ENCODE measurements around the gene SLC41A3. TPM values are rescaled to one million over a fixed set of nuclear protein-coding genes. Genes with fewer than 3 reads are reported as not detected.

SLC41A3 gene
- total and polyA plus RNA-seq, 2 experiments from 2014 or later, result 19.8 to 56.0 TPM

- Histone ChIP-seq H3K36me3 (ENCODE audit: low read depth) (no peaks in the 10 kb centered on the region), H3K79me2 (ENCODE audit: insufficient read depth) (no peaks in the 10 kb centered on the region), H3K27ac (no peak overlapping the region), H3K4me2 (ENCODE audit: unreplicated experiment) (no peak overlapping the region), H3K4me3 (no peak overlapping the region), H3K9ac (no peak overlapping the region), H3F3A (ENCODE audit: insufficient read depth) (no peaks in the 10 kb centered on the region), H3K27me3 (replicated peaks; ENCODE audit: insufficient read depth) (peaks cover 16% of the 10 kb centered on the region), H3K4me1 (ENCODE audit: insufficient read depth) (no peaks in the 10 kb centered on the region), H3K9me3 (ENCODE audit: low read depth) (no peaks in the 10 kb centered on the region), H2AFZ (no peak overlapping the region), H4K20me1 (ENCODE audit: insufficient read depth) (no peaks in the 10 kb centered on the region), H3K9me2 (ENCODE audit: insufficient read depth) (no peaks in the 10 kb centered on the region)
- WGBS, 2 experiments (ENCODE audit: low coverage in 1 of 2, low lambda C conversion rate in 2 of 2, missing lambda C conversion rate in 2 of 2), result 36 to 37% methylated on average over 10 of the region's 10 CpGs
- TF ChIP-seq EZH2 (IDR thresholded peaks at IDR 0.05; ENCODE audit: insufficient read depth, poor library complexity, severe bottlenecking), result no peak
- no peak for TF ChIP-seq EZH2phosphoT487 (IDR thresholded peaks at IDR 0.05; ENCODE audit: insufficient read depth, low read depth)
- DNase-seq, result no peak
- in situ Hi-C loops (cut with MboI), result no loop called here
Observed at GRCh38 chr3:126126811-126127431, 43.0 kb upstream of the SLC41A3 start.

- whole genome bisulfite sequencing, 2 experiments (ENCODE audit: low coverage in 1 of 2, low lambda C conversion rate in 2 of 2, missing lambda C conversion rate in 2 of 2), result 51 to 62% methylated on average over 12 of the region's 12 CpGs
- in situ Hi-C loops (cut with MboI), result no loop called here
Observed at GRCh38 chr3:126126286-126126685, 42.4 kb upstream of the SLC41A3 start.

GRCh38 chr3:126125781-126126251 lies 41.9 kb upstream of the SLC41A3 start:
- Histone ChIP-seq H3K27me3 (replicated peaks; ENCODE audit: insufficient read depth) (peaks cover 27% of the 10 kb centered on the region), H3K79me2 (ENCODE audit: insufficient read depth) (no peaks in the 10 kb centered on the region), H3K4me3 (no peak overlapping the region), H3F3A (ENCODE audit: insufficient read depth) (no peaks in the 10 kb centered on the region), H2AFZ (no peak overlapping the region), H3K4me1 (ENCODE audit: insufficient read depth) (no peaks in the 10 kb centered on the region), H3K4me2 (ENCODE audit: unreplicated experiment) (no peak overlapping the region), H3K9me2 (ENCODE audit: insufficient read depth) (no peaks in the 10 kb centered on the region), H3K36me3 (ENCODE audit: low read depth) (no peaks in the 10 kb centered on the region), H3K27ac (no peak overlapping the region), H3K9ac (no peak overlapping the region), H3K9me3 (ENCODE audit: low read depth) (no peaks in the 10 kb centered on the region), H4K20me1 (ENCODE audit: insufficient read depth) (no peaks in the 10 kb centered on the region)
- WGBS, 2 experiments (ENCODE audit: low coverage in 1 of 2, low lambda C conversion rate in 2 of 2, missing lambda C conversion rate in 2 of 2), result 28 to 31% methylated on average over 2 of the region's 2 CpGs
- no peak for DNase-seq
- in situ Hi-C loops (cut with MboI), result no loop called here
- TF ChIP-seq EZH2 (IDR thresholded peaks at IDR 0.05; ENCODE audit: insufficient read depth, poor library complexity, severe bottlenecking), result no peak
- no peak for TF ChIP-seq EZH2phosphoT487 (IDR thresholded peaks at IDR 0.05; ENCODE audit: insufficient read depth, low read depth)

More at GRCh38 chr3:126126286-126126685, 42.4 kb upstream of the SLC41A3 start:
- Histone ChIP-seq H3K9me2 (ENCODE audit: insufficient read depth) (no peaks in the 10 kb centered on the region), H4K20me1 (ENCODE audit: insufficient read depth) (no peaks in the 10 kb centered on the region), H3K4me3 (no peak overlapping the region), H3K27me3 (replicated peaks; ENCODE audit: insufficient read depth) (peaks cover 22% of the 10 kb centered on the region), H3K36me3 (ENCODE audit: low read depth) (no peaks in the 10 kb centered on the region), H3K9ac (no peak overlapping the region), H3K4me1 (ENCODE audit: insufficient read depth) (no peaks in the 10 kb centered on the region), H3K9me3 (ENCODE audit: low read depth) (no peaks in the 10 kb centered on the region), H3K27ac (no peak overlapping the region), H3K79me2 (ENCODE audit: insufficient read depth) (no peaks in the 10 kb centered on the region), H3K4me2 (ENCODE audit: unreplicated experiment) (no peak overlapping the region), H3F3A (ENCODE audit: insufficient read depth) (no peaks in the 10 kb centered on the region), H2AFZ (no peak overlapping the region)
- TF ChIP-seq EZH2 (IDR thresholded peaks at IDR 0.05; ENCODE audit: insufficient read depth, poor library complexity, severe bottlenecking) (no peak), EZH2phosphoT487 (IDR thresholded peaks at IDR 0.05; ENCODE audit: insufficient read depth, low read depth) (no peak)
- DNase-seq, result no peak

DNA sequence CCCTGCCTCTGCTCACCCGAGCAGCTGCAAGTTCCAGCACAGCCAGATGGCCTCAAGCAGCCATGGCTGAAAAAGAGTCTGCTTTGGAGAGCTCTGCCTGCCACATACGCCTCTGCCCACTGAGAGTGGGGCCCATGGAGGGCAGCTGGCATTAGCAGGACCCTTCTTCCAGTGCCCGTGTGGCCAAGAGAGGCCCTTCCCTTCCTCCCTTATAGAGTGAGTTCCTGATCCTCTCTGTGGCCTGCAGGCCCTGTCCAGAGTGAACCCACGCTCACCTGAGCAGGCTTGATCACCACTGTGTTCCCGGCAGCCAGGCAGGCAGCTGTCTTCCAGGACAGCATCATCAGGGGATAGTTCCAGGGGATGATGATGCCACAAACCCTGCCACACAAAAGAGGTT lies 41.4 kb upstream of the SLC41A3 start:
- WGBS, 2 experiments (ENCODE audit: low coverage in 1 of 2, low lambda C conversion rate in 2 of 2, missing lambda C conversion rate in 2 of 2), result 41 to 47% methylated on average over 5 of the region's 5 CpGs
- Histone ChIP-seq H3K4me3 (no peak overlapping the region), H3K4me1 (ENCODE audit: insufficient read depth) (no peaks in the 10 kb centered on the region), H3K9me3 (ENCODE audit: low read depth) (no peaks in the 10 kb centered on the region), H4K20me1 (ENCODE audit: insufficient read depth) (no peaks in the 10 kb centered on the region), H3K79me2 (ENCODE audit: insufficient read depth) (no peaks in the 10 kb centered on the region), H3K9me2 (ENCODE audit: insufficient read depth) (no peaks in the 10 kb centered on the region), H2AFZ (no peak overlapping the region), H3K27me3 (replicated peaks; ENCODE audit: insufficient read depth) (peaks cover 30% of the 10 kb centered on the region), H3K9ac (no peak overlapping the region), H3K27ac (no peak overlapping the region), H3F3A (ENCODE audit: insufficient read depth) (no peaks in the 10 kb centered on the region), H3K4me2 (ENCODE audit: unreplicated experiment) (no peak overlapping the region), H3K36me3 (ENCODE audit: low read depth) (no peaks in the 10 kb centered on the region)
- DNase-seq, result no peak
- no peak for TF ChIP-seq EZH2phosphoT487 (IDR thresholded peaks at IDR 0.05; ENCODE audit: insufficient read depth, low read depth)
- no peak for TF ChIP-seq EZH2 (IDR thresholded peaks at IDR 0.05; ENCODE audit: insufficient read depth, poor library complexity, severe bottlenecking)
- in situ Hi-C loops (cut with MboI), result no loop called here
